Lung (tissue), 12 donors: ENCODE data around the gene LCE1A. TPM values are rescaled to one million over a fixed set of nuclear protein-coding genes. Genes with fewer than 3 reads are reported as not detected.

Experiments
- ATAC-seq: fragments of 200-7000 bp; cut with Tn5 transposase; one replicate; pipeline ENCODE4 v1.9.1; 2020; ENCODE audit warnings: moderate number of reproducible peaks; ENCODE audit not compliant: insufficient read depth, low FRiP score
- DNase-seq, 3 donors: peaks; one replicate each; pipeline ENCODE4 v3.0.0-alpha.2; 2013 to 2017
- H3K27ac ChIP-seq, 2 donors: one replicate each; pipeline ENCODE4 v1.5.1; 2013; ENCODE audit warnings: mild to moderate bottlenecking in 2 of 2, moderate library complexity in 2 of 2, control low read depth in 1 of 2, inconsistent platforms in 1 of 2, low read depth in 1 of 2, low read length in 1 of 2
- H3K27me3 ChIP-seq, 3 donors: one replicate each; pipeline ENCODE4 v1.5.1; 2013; ENCODE audit warnings: low read length in 2 of 3; ENCODE audit not compliant: control insufficient read depth in 3 of 3, insufficient read depth in 3 of 3
- H3K36me3 ChIP-seq, 4 donors: one replicate each; pipeline ENCODE4 v1.5.1; 2013; ENCODE audit warnings: low read length in 4 of 4, mild to moderate bottlenecking in 1 of 4, moderate library complexity in 1 of 4; ENCODE audit not compliant: control insufficient read depth in 4 of 4, insufficient read depth in 4 of 4
- H3K4me1 ChIP-seq, 5 donors: one replicate each; pipeline ENCODE4 v1.5.1; 2013; ENCODE audit warnings: low read length in 5 of 5, mild to moderate bottlenecking in 2 of 5, moderate library complexity in 1 of 5; ENCODE audit not compliant: control insufficient read depth in 5 of 5, insufficient read depth in 5 of 5
- H3K4me3 ChIP-seq: one replicate; pipeline ENCODE4 v1.5.1; 2013; ENCODE audit warnings: mild to moderate bottlenecking, control low read depth, moderate library complexity
- H3K9ac ChIP-seq, 2 donors: one replicate each; pipeline ENCODE4 v1.5.1; 2013; ENCODE audit warnings: low read length in 2 of 2, control low read depth in 1 of 2; ENCODE audit not compliant: insufficient read depth in 1 of 2
- H3K9me3 ChIP-seq, 4 donors: one replicate each; pipeline ENCODE4 v1.5.1; 2013; ENCODE audit warnings: low read length in 3 of 4, mild to moderate bottlenecking in 1 of 4, moderate library complexity in 1 of 4; ENCODE audit not compliant: control insufficient read depth in 4 of 4, insufficient read depth in 3 of 4
- CTCF ChIP-seq: IDR thresholded peaks from 2 replicates; pipeline ENCODE4 v1.5.1; 2012; ENCODE audit warnings: mild to moderate bottlenecking; ENCODE audit errors: control extremely low read depth, extremely low read depth
- WGBS, 2 donors: extraction: QIAGEN DNeasy Blood & Tissue Kit; methylation state at CpG; one replicate each; pipeline ENCODE4 v1.1.7; 2013; 5-methylcytosine and 5-hydroxymethylcytosine counted together
- polyA plus RNA-seq, 2 donors: library from polyadenylated mRNA; stranded (reverse); fragments of 200-250 nt; gene quantifications; one replicate each; pipeline ENCODE4 v1.2.1, GENCODE V29; 2013
- total RNA-seq, 2 donors: library from RNA; depleted of rRNA in 1 of 2; stranded (reverse); fragments of >200 nt in 1 of 2; gene quantifications; one replicate each; pipeline ENCODE4 v1.2.1, GENCODE V29; 2014 to 2021
- donor health status: control.
- donor health status: control.
- donor health status: Bipolar disorder and iron deficiency.
- donor health status: healthy.
- donor health status: DM: yes; HTN: yes; CAD: no.

Gene LCE1A
- total and polyA plus RNA-seq, 4 donors: not detected

- 75 to 82% methylated on average over 4 of the region's 4 CpGs for WGBS, 2 donors
- no peak overlapping the region for H3K27ac ChIP-seq
- H3K36me3 ChIP-seq: no peaks in the 10 kb centered on the region
- DNase-seq (no peak), ATAC-seq (no peak)
- peaks cover 0 to 5% (median 0%) of the 10 kb centered on the region in 5 donors for H3K4me1 ChIP-seq
- H3K9me3 ChIP-seq: peaks cover 0 to 3% (median 0%) of the 10 kb centered on the region in 4 donors
- no peak overlapping the region for H3K4me3 ChIP-seq
- peaks cover 0 to 3% (median 0%) of the 10 kb centered on the region in 3 donors for H3K27me3 ChIP-seq
- no peak overlapping the region for H3K9ac ChIP-seq
- no peak for TF ChIP-seq CTCF
Measured at GRCh38 chr1:152861374-152861773, 34.1 kb downstream of the LCE1A start.

GRCh38 chr1:152864443-152864842 lies 37.2 kb downstream of the LCE1A start:
- Histone ChIP-seq H3K36me3 (no peaks in the 10 kb centered on the region), H3K27me3 (peaks cover 0 to 3% (median 0%) of the 10 kb centered on the region in 3 donors), H3K9me3 (no peaks in the 10 kb centered on the region), H3K4me1 (peaks cover 0 to 5% (median 0%) of the 10 kb centered on the region in 5 donors), H3K4me3 (no peak overlapping the region), H3K9ac (no peak overlapping the region), H3K27ac (no peak overlapping the region)
- no peak for TF ChIP-seq CTCF
- no peak for DNase-seq
- no peak for ATAC-seq

- Histone ChIP-seq H3K4me3 (no peak overlapping the region), H3K27me3 (no peaks in the 10 kb centered on the region), H3K9me3 (no peaks in the 10 kb centered on the region), H3K36me3 (no peaks in the 10 kb centered on the region), H3K9ac (no peak overlapping the region), H3K4me1 (peaks cover 0 to 5% (median 0%) of the 10 kb centered on the region in 5 donors), H3K27ac (no peak overlapping the region)
- no peak for DNase-seq
- 72 to 78% methylated on average over 2 of the region's 2 CpGs for WGBS, 2 donors
- no peak for TF ChIP-seq CTCF
- no peak for ATAC-seq
Measured at GRCh38 chr1:152866321-152866720, 39.0 kb downstream of the LCE1A start.

- peaks cover 0 to 3% (median 0%) of the 10 kb centered on the region in 5 donors for H3K4me1 ChIP-seq
- no peaks in the 10 kb centered on the region for H3K36me3 ChIP-seq
- ATAC-seq (peak; percentile 65), DNase-seq (peak; percentile 8 to 67 (median 50))
- 32 to 35% methylated on average over 9 of the region's 9 CpGs for WGBS, 2 donors
- H3K27me3 ChIP-seq: no peaks in the 10 kb centered on the region
- no peak overlapping the region for H3K27ac ChIP-seq
- no peak overlapping the region for H3K4me3 ChIP-seq
- H3K9me3 ChIP-seq: no peaks in the 10 kb centered on the region
- peak; percentile 22 for TF ChIP-seq CTCF
- no peak overlapping the region for H3K9ac ChIP-seq
Measured at GRCh38 chr1:152869808-152870419, 42.6 kb downstream of the LCE1A start.
